MM.1S (cell line): ENCODE measurements around the gene RPP40.

Experiments
- CTCF ChIP-seq: fragments of 300-600 bp; sonication (generic); IDR thresholded peaks from 2 replicates; pipeline ENCODE4 v1.5.1; 2016; ENCODE audit warnings: antibody characterized with exemption, low read length, mixed read lengths
- EZH2 ChIP-seq: fragments of 300-600 bp; sonication (generic); optimal IDR thresholded peaks from 2 replicates; pipeline ENCODE3; 2017; ENCODE audit warnings: low read depth, mild to moderate bottlenecking, antibody characterized with exemption, low read length, mixed read lengths

- TF ChIP-seq EZH2 (no peak), CTCF (no peak)
Observed at GRCh38 chr6:4948781-4949450, 54.9 kb downstream of the RPP40 start.
